Measurements from ENCODE around the gene DNM2. TPM values are rescaled to one million over a fixed set of nuclear protein-coding genes. Genes with fewer than 3 reads are reported as not detected.
A peak's percentile ranks its signal among the peaks of the same experiment; 100 is the strongest.

Gene DNM2
- total RNA-seq, 4 donors from 2014 or later: 79.1 to 115 (median 96.8) TPM

DNA sequence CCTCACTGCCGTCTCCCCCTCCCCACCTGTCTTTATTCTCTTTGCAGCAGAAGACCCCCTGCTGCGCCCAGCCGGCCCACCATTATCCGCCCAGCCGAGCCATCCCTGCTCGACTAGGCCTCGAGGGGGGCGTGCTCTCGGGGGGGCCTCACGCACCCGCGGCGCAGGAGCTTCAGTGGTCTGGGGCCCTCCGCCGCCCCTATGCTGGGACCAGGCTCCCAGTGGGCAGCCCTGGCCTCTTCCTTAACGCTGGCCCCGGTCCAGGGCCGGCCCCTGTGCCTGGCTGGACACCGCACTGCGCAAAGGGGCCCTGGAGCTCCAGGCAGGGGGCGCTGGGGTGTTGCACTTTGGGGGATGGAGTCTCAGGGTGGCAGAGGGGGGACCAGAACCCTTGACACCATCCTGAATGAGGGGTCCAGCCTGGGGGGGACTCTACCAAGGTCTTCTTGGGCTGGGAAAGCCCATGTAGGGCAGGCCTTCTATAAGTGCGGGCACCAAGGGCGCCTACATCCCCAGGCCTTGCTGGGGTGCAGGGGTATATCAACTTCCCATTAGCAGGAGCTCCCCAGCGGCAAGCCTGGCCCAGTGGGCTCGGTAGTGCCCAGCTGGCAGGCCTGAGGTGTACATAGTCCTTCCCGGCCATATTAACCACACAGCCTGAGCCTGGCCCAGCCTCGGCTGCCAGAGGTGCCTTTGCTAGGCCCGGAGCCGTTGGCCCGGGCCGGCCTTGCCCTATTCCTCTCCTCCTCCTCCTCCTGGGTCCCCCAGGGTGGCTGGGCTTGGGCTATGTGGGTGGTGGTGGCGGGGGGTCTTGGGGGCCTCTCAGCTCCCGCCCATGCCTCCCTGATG, 113.3 kb downstream of the DNM2 start:
- H3K9me3 ChIP-seq: no peaks in the 10 kb centered on the region
- no peaks in the 10 kb centered on the region for H3K27me3 ChIP-seq
- TF ChIP-seq POLR2A (IDR thresholded peaks at IDR 0.05): no peak
- TF ChIP-seq POLR2AphosphoS5 (IDR thresholded peaks at IDR 0.05): no peak
- TF ChIP-seq, protein P1, sequence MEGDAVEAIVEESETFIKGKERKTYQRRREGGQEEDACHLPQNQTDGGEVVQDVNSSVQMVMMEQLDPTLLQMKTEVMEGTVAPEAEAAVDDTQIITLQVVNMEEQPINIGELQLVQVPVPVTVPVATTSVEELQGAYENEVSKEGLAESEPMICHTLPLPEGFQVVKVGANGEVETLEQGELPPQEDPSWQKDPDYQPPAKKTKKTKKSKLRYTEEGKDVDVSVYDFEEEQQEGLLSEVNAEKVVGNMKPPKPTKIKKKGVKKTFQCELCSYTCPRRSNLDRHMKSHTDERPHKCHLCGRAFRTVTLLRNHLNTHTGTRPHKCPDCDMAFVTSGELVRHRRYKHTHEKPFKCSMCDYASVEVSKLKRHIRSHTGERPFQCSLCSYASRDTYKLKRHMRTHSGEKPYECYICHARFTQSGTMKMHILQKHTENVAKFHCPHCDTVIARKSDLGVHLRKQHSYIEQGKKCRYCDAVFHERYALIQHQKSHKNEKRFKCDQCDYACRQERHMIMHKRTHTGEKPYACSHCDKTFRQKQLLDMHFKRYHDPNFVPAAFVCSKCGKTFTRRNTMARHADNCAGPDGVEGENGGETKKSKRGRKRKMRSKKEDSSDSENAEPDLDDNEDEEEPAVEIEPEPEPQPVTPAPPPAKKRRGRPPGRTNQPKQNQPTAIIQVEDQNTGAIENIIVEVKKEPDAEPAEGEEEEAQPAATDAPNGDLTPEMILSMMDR (IDR thresholded peaks at IDR 0.05): no peak
- peak overlapping the region in 2 of 4 donors; percentile 2 to 32 for H3K27ac ChIP-seq
- no CpG with 5 or more reads among the region's 33 CpGs for WGBS, 2 donors (ENCODE audit: low coverage in 1 of 2)
- ATAC-seq: no peak
- H3K36me3 ChIP-seq: peaks cover 0 to 75% of the 10 kb centered on the region in 2 donors
- no peak overlapping the region for H3K4me3 ChIP-seq
- H3K4me1 ChIP-seq: peaks cover 0 to 10% (median 0%) of the 10 kb centered on the region in 3 donors

DNA sequence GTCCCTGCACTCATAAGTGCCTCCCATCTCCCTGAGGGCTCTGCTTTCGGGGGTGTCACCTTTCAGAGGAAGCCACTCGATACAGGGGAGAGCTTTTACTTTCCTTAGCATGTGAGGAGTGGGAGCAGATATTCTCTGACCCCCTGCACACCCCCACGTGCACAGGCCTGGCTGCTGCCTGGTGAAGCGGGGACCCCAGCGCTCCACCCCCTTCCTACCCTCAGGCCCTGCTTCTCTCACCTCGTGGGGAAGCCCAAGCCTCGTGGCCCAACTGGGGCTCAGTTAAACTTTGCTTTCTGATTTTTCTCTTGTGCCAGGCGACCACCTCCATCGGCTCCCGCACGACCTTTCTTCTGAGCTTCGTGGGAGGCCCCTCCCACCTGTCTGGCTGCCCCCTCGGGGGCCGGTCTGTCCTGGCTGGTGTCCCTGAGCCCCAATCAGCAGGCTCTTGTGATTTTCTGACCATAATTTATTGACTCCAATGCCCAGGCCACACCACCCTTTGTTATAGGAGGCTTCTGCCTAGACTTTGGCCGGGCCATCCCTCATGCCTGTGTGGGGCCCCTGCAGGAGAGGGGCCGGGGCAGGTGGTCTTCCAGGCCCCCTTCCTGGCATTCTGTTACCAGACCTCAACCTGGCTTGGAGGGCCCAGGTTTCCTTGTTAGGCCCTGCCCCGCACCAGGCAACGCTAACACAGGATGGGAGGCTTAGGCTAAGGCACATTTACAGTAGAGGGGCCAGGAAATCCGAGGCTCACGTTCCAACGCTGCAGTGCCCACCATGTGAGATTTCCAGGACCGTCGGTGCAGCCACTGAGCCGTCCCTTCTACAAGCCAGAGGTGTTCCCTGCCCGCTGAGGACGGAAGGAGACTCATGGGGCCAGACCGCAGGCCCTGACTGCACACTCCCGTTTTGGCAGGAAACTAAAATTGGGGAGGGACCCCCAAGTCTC, 114.4 kb downstream of the DNM2 start:
- WGBS, 2 donors (ENCODE audit: low coverage in 1 of 2): 60 to 77% methylated on average over 10 to 17 of the region's 28 CpGs
- H3K4me1 ChIP-seq: peaks cover 0 to 18% (median 0%) of the 10 kb centered on the region in 3 donors
- no peak overlapping the region for H3K27ac ChIP-seq
- H3K9me3 ChIP-seq: peaks cover 0 to 8% (median 0%) of the 10 kb centered on the region in 3 donors
- H3K36me3 ChIP-seq: peaks cover 0 to 64% of the 10 kb centered on the region in 2 donors
- no peaks in the 10 kb centered on the region for H3K27me3 ChIP-seq
- ATAC-seq: no peak
- TF ChIP-seq POLR2AphosphoS5 (IDR thresholded peaks at IDR 0.05) (no peak), EP300 (IDR thresholded peaks at IDR 0.05) (no peak), POLR2A (IDR thresholded peaks at IDR 0.05) (no peak)
- TF ChIP-seq, protein P1 (IDR thresholded peaks at IDR 0.05): no peak
- no peak overlapping the region for H3K4me3 ChIP-seq

DNA sequence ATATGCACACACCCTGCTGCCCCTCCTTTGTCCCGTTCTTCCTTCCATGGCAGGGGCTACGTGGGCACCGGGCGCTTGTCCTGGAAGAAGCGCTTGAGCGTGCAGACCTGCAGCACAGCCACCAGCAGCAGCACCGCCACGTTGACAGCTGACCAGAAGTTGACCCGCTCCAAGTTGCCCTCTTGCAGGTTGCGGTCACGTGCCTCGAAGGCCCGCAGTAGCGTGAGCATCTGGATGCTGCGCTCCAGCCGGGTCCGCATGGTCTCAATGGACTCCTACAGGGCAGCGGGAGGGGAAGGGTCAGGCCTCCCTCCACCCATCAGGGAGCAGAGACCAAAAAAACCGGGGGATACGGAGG, 115.0 kb downstream of the DNM2 start:
- Histone ChIP-seq H3K36me3 (peaks cover 0 to 58% of the 10 kb centered on the region in 2 donors), H3K4me1 (peaks cover 0 to 18% (median 0%) of the 10 kb centered on the region in 3 donors), H3K27ac (no peak overlapping the region), H3K4me3 (no peak overlapping the region), H3K9me3 (peaks cover 0 to 8% (median 0%) of the 10 kb centered on the region in 3 donors), H3K27me3 (no peaks in the 10 kb centered on the region)
- no peak for ATAC-seq
- TF ChIP-seq, protein P1 (IDR thresholded peaks at IDR 0.05): no peak
- no peak for TF ChIP-seq POLR2AphosphoS5 (IDR thresholded peaks at IDR 0.05)
- 39 to 71% methylated on average over 4 of the region's 20 CpGs for WGBS, 2 donors (ENCODE audit: low coverage in 1 of 2)

DNA sequence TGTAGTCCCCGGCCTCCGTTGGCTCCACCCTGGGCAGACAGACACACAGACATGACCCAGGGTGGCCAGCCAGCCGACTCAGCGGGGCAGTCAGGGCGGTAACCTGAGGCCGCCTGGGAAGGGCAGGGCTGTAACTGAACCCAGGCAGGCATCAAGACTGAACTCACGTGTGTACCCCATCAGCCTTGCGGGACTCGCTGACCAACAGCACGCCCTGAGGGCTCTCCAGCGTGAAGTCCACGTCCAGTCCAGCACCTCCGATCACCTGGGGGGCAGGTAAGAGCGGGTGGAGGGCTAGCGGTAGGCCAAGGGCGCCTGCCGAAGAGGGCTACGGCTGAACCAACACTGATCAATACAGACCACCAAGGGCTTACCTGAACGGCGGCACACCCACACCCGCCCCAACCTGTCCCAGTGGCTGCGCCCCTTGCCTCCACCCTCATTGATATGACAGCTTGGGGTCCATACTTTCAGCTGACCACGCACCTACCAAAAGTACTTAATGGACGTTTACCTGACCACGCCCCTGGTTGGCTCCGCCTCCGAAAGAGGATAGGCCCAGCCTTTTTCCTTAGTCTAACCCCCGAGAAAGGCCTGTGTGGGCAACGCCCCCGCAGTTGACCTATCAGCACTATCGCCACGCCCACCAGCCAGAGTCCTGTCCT, 117.3 kb downstream of the DNM2 start:
- Histone ChIP-seq H3K36me3 (peaks cover 0 to 40% of the 10 kb centered on the region in 2 donors), H3K27me3 (no peaks in the 10 kb centered on the region), H3K27ac (peak overlapping the region; percentile 86 to 98 (median 98)), H3K4me1 (peaks cover 0 to 18% (median 0%) of the 10 kb centered on the region in 3 donors), H3K9me3 (peaks cover 0 to 8% (median 0%) of the 10 kb centered on the region in 3 donors), H3K4me3 (peak overlapping the region; percentile 31 to 84)
- WGBS, 2 donors (ENCODE audit: low coverage in 1 of 2): 10 to 17% methylated on average over 9 to 11 of the region's 32 CpGs
- ATAC-seq: no peak
- TF ChIP-seq POLR2A (IDR thresholded peaks at IDR 0.05) (no peak), POLR2AphosphoS5 (IDR thresholded peaks at IDR 0.05) (no peak), EP300 (IDR thresholded peaks at IDR 0.05) (no peak)
- TF ChIP-seq, protein P1 (IDR thresholded peaks at IDR 0.05): no peak
